Activated naive CD8-positive, alpha-beta T cell (primary cell): ENCODE measurements around the gene IFNGR1.
"Not testable (repeated sequence)": the region's sequence is repeated elsewhere in the genome, so short reads cannot be mapped to it uniquely, and the experiment has no call there.

ENCODE experiments used
- H3K27ac Mint-ChIP-seq: one replicate; pipeline ENCODE4 v1.8.0; 2021; ENCODE audit warnings: mixed read lengths
- H3K27me3 Mint-ChIP-seq: one replicate; pipeline ENCODE4 v1.8.0; 2021; ENCODE audit warnings: mixed read lengths
- H3K36me3 Mint-ChIP-seq: one replicate; pipeline ENCODE4 v1.8.0; 2021; ENCODE audit warnings: mixed read lengths
- H3K4me1 Mint-ChIP-seq: one replicate; pipeline ENCODE4 v1.8.0; 2021; ENCODE audit warnings: low read depth, mixed read lengths
- H3K4me3 Mint-ChIP-seq: one replicate; pipeline ENCODE4 v1.8.0; 2021; ENCODE audit warnings: mild to moderate bottlenecking, mixed read lengths
- H3K9me3 Mint-ChIP-seq: one replicate; pipeline ENCODE4 v1.8.0; 2021; ENCODE audit warnings: low read depth, mixed read lengths

The IFNGR1 gene

GRCh38 chr6:137208279-137208678 lies 10.9 kb downstream of the IFNGR1 start:
- H3K27me3 Mint-ChIP-seq: no peaks in the 10 kb centered on the region

GRCh38 chr6:137207457-137207856 lies 11.7 kb downstream of the IFNGR1 start:
- peaks cover 27% of the 10 kb centered on the region for H3K36me3 Mint-ChIP-seq
- H3K27me3 Mint-ChIP-seq, H3K4me3 Mint-ChIP-seq, H3K4me1 Mint-ChIP-seq, H3K27ac Mint-ChIP-seq, H3K9me3 Mint-ChIP-seq: not testable (repeated sequence)

More at GRCh38 chr6:137208279-137208678, 10.9 kb downstream of the IFNGR1 start:
- H3K9me3 Mint-ChIP-seq: no peaks in the 10 kb centered on the region
- H3K27ac Mint-ChIP-seq: no peak overlapping the region
- H3K4me3 Mint-ChIP-seq: no peak overlapping the region
- peaks cover 12% of the 10 kb centered on the region for H3K4me1 Mint-ChIP-seq
- H3K36me3 Mint-ChIP-seq: peaks cover 25% of the 10 kb centered on the region

- Mint-ChIP-seq H3K36me3 (peaks cover 27% of the 10 kb centered on the region), H3K27ac (no peak overlapping the region), H3K27me3 (no peaks in the 10 kb centered on the region), H3K9me3 (no peaks in the 10 kb centered on the region), H3K4me3 (no peak overlapping the region), H3K4me1 (peaks cover 6% of the 10 kb centered on the region)
These were observed 12.6 kb downstream of the IFNGR1 start for GRCh38 chr6:137206577-137206976.

- Mint-ChIP-seq H3K27me3 (no peaks in the 10 kb centered on the region), H3K4me3 (no peak overlapping the region), H3K9me3 (no peaks in the 10 kb centered on the region), H3K27ac (no peak overlapping the region), H3K4me1 (peaks cover 5% of the 10 kb centered on the region), H3K36me3 (peaks cover 27% of the 10 kb centered on the region)
These were observed 15.9 kb downstream of the IFNGR1 start for GRCh38 chr6:137203256-137203655.

- H3K27ac Mint-ChIP-seq: no peak overlapping the region
- H3K9me3 Mint-ChIP-seq: no peaks in the 10 kb centered on the region
- H3K36me3 Mint-ChIP-seq: peaks cover 26% of the 10 kb centered on the region
- no peak overlapping the region for H3K4me3 Mint-ChIP-seq
- no peaks in the 10 kb centered on the region for H3K27me3 Mint-ChIP-seq
- H3K4me1 Mint-ChIP-seq: peaks cover 5% of the 10 kb centered on the region
These were observed 17.1 kb downstream of the IFNGR1 start for GRCh38 chr6:137202078-137202477.

- Mint-ChIP-seq H3K27ac (no peak overlapping the region), H3K36me3 (peaks cover 26% of the 10 kb centered on the region), H3K27me3 (no peaks in the 10 kb centered on the region), H3K4me1 (peaks cover 6% of the 10 kb centered on the region), H3K9me3 (no peaks in the 10 kb centered on the region), H3K4me3 (no peak overlapping the region)
These were observed 18.2 kb downstream of the IFNGR1 start for GRCh38 chr6:137201006-137201405.

GRCh38 chr6:137200288-137200687 lies 18.9 kb downstream of the IFNGR1 start:
- H3K36me3 Mint-ChIP-seq: peaks cover 23% of the 10 kb centered on the region
- H3K27ac Mint-ChIP-seq: no peak overlapping the region
- H3K27me3 Mint-ChIP-seq: no peaks in the 10 kb centered on the region
- peaks cover 8% of the 10 kb centered on the region for H3K4me1 Mint-ChIP-seq
- H3K4me3 Mint-ChIP-seq: no peak overlapping the region
- no peaks in the 10 kb centered on the region for H3K9me3 Mint-ChIP-seq

GRCh38 chr6:137197684-137198645 lies 21.2 kb downstream of the IFNGR1 start:
- H3K4me1 Mint-ChIP-seq: peaks cover 8% of the 10 kb centered on the region
- no peaks in the 10 kb centered on the region for H3K27me3 Mint-ChIP-seq
- H3K4me3 Mint-ChIP-seq: no peak overlapping the region
- no peak overlapping the region for H3K27ac Mint-ChIP-seq
- peaks cover 11% of the 10 kb centered on the region for H3K36me3 Mint-ChIP-seq
- no peaks in the 10 kb centered on the region for H3K9me3 Mint-ChIP-seq

- Mint-ChIP-seq H3K4me3 (no peak overlapping the region), H3K27me3 (no peaks in the 10 kb centered on the region), H3K36me3 (peaks cover 8% of the 10 kb centered on the region), H3K4me1 (peaks cover 8% of the 10 kb centered on the region), H3K9me3 (no peaks in the 10 kb centered on the region), H3K27ac (no peak overlapping the region)
These were observed 25.7 kb downstream of the IFNGR1 start for GRCh38 chr6:137193256-137194070.

GRCh38 chr6:137192821-137193220 lies 26.4 kb downstream of the IFNGR1 start:
- H3K36me3 Mint-ChIP-seq: peaks cover 2% of the 10 kb centered on the region
- peaks cover 6% of the 10 kb centered on the region for H3K4me1 Mint-ChIP-seq
- no peak overlapping the region for H3K27ac Mint-ChIP-seq

GRCh38 chr6:137191670-137192069 lies 27.5 kb downstream of the IFNGR1 start:
- Mint-ChIP-seq H3K4me1 (peaks cover 4% of the 10 kb centered on the region), H3K36me3 (peaks cover 2% of the 10 kb centered on the region), H3K4me3 (no peak overlapping the region), H3K27me3 (no peaks in the 10 kb centered on the region), H3K27ac (no peak overlapping the region), H3K9me3 (no peaks in the 10 kb centered on the region)

More at GRCh38 chr6:137192821-137193220, 26.4 kb downstream of the IFNGR1 start:
- Mint-ChIP-seq H3K4me3 (no peak overlapping the region), H3K27me3 (no peaks in the 10 kb centered on the region), H3K9me3 (no peaks in the 10 kb centered on the region)

- Mint-ChIP-seq H3K27me3 (no peaks in the 10 kb centered on the region), H3K4me1 (peaks cover 4% of the 10 kb centered on the region), H3K27ac (no peak overlapping the region), H3K36me3 (peaks cover 2% of the 10 kb centered on the region), H3K9me3 (no peaks in the 10 kb centered on the region), H3K4me3 (no peak overlapping the region)
These were observed 27.9 kb downstream of the IFNGR1 start for GRCh38 chr6:137191236-137191635.

- Mint-ChIP-seq H3K27me3 (no peaks in the 10 kb centered on the region), H3K27ac (no peak overlapping the region), H3K36me3 (peaks cover 2% of the 10 kb centered on the region), H3K9me3 (no peaks in the 10 kb centered on the region), H3K4me3 (no peak overlapping the region), H3K4me1 (no peaks in the 10 kb centered on the region)
These were observed 28.5 kb downstream of the IFNGR1 start for GRCh38 chr6:137190583-137191094.

- Mint-ChIP-seq H3K36me3 (peaks cover 7% of the 10 kb centered on the region), H3K4me1 (no peaks in the 10 kb centered on the region), H3K27me3 (no peaks in the 10 kb centered on the region), H3K9me3 (no peaks in the 10 kb centered on the region), H3K27ac (no peak overlapping the region), H3K4me3 (no peak overlapping the region)
These were observed 30.3 kb downstream of the IFNGR1 start for GRCh38 chr6:137188855-137189254.

- H3K36me3 Mint-ChIP-seq: peaks cover 19% of the 10 kb centered on the region
- H3K27me3 Mint-ChIP-seq: no peaks in the 10 kb centered on the region
- peaks cover 25% of the 10 kb centered on the region for H3K9me3 Mint-ChIP-seq
- no peak overlapping the region for H3K27ac Mint-ChIP-seq
- no peak overlapping the region for H3K4me3 Mint-ChIP-seq
- H3K4me1 Mint-ChIP-seq: no peaks in the 10 kb centered on the region
These were observed 33.9 kb downstream of the IFNGR1 start for GRCh38 chr6:137185290-137185689.
